HG03139 (cell line): Measurements from ENCODE around the gene NUDT3.

Source experiments
- ATAC-seq: cut with Tn5 transposase; IDR thresholded peaks from one replicate; pipeline ENCODE4 v1.9.1; 2021; ENCODE audit not compliant: unreplicated experiment

Gene NUDT3

GRCh38 chr6:34242252-34243130 lies 150.0 kb downstream of the NUDT3 start:
- ATAC-seq, result no peak

- ATAC-seq, result no peak
These were observed 150.9 kb downstream of the NUDT3 start for GRCh38 chr6:34241351-34242215.

- ATAC-seq, result no peak
These were observed 151.9 kb downstream of the NUDT3 start for GRCh38 chr6:34240329-34241248.

- no peak for ATAC-seq
These were observed 152.6 kb downstream of the NUDT3 start for GRCh38 chr6:34239893-34240292.

GRCh38 chr6:34239500-34239825 lies 153.0 kb downstream of the NUDT3 start:
- no peak for ATAC-seq

- ATAC-seq, result no peak
These were observed 153.6 kb downstream of the NUDT3 start for GRCh38 chr6:34238585-34239499.

GRCh38 chr6:34237722-34238584 lies 154.5 kb downstream of the NUDT3 start:
- ATAC-seq, result peak; percentile 1

- ATAC-seq, result peak; percentile 13
These were observed 155.2 kb downstream of the NUDT3 start for GRCh38 chr6:34237316-34237721.

GRCh38 chr6:34236443-34237315 lies 155.8 kb downstream of the NUDT3 start, which contains the start of gene HMGA1:
Gene HMGA1 (plus strand): TSS chr6:34236873. CDS start chr6:34240781, 3,908 bp downstream.
- ATAC-seq, result peak; percentile 49

GRCh38 chr6:34236131-34236442 lies 156.4 kb downstream of the NUDT3 start:
- ATAC-seq, result peak; percentile 3

GRCh38 chr6:34235307-34236130 lies 156.9 kb downstream of the NUDT3 start:
- no peak for ATAC-seq

- no peak for ATAC-seq
These were observed 157.7 kb downstream of the NUDT3 start for GRCh38 chr6:34234667-34235306.

GRCh38 chr6:34233867-34234266 lies 158.6 kb downstream of the NUDT3 start:
- ATAC-seq, result no peak

GRCh38 chr6:34232901-34233300 lies 159.6 kb downstream of the NUDT3 start:
- ATAC-seq, result no peak

GRCh38 chr6:34231566-34232336 lies 160.7 kb downstream of the NUDT3 start:
- ATAC-seq, result no peak
